ENCODE data around the gene GPC6.

Gene GPC6

GRCh38 chr13:93872786-93873347 is 646.3 kb downstream of the GPC6 start:
- no peak for DNase-seq

- DNase-seq: no peak
Measured at GRCh38 chr13:93875547-93875946, 648.9 kb downstream of the GPC6 start.

GRCh38 chr13:93876236-93876635 is 649.6 kb downstream of the GPC6 start:
- no peak for DNase-seq

- no peak for DNase-seq
Measured at GRCh38 chr13:93878675-93879074, 652.1 kb downstream of the GPC6 start.

GRCh38 chr13:93881411-93881810 is 654.8 kb downstream of the GPC6 start:
- DNase-seq: no peak

- DNase-seq: no peak
Measured at GRCh38 chr13:93882086-93882651, 655.6 kb downstream of the GPC6 start.

- DNase-seq: no peak
Measured at GRCh38 chr13:93889430-93889951, 662.9 kb downstream of the GPC6 start.

GRCh38 chr13:93899981-93900380 is 673.4 kb downstream of the GPC6 start:
- DNase-seq: no peak

- DNase-seq: no peak
Measured at GRCh38 chr13:93900731-93901130, 674.1 kb downstream of the GPC6 start.

GRCh38 chr13:93903909-93904308 is 677.3 kb downstream of the GPC6 start:
- DNase-seq: peak; percentile 66

GRCh38 chr13:93915269-93915809 is 688.7 kb downstream of the GPC6 start:
- no peak for DNase-seq

- DNase-seq: no peak
Measured at GRCh38 chr13:93922063-93922855, 695.7 kb downstream of the GPC6 start.

- DNase-seq: no peak
Measured at GRCh38 chr13:93925990-93926389, 699.4 kb downstream of the GPC6 start.

GRCh38 chr13:93926425-93926824 is 699.8 kb downstream of the GPC6 start:
- DNase-seq: no peak

GRCh38 chr13:93927431-93927830 is 700.8 kb downstream of the GPC6 start:
- no peak for DNase-seq

- DNase-seq: no peak
Measured at GRCh38 chr13:93932901-93933300, 706.3 kb downstream of the GPC6 start.

GRCh38 chr13:93936901-93937300 is 710.3 kb downstream of the GPC6 start:
- DNase-seq: peak; percentile 95

- DNase-seq: no peak
Measured at GRCh38 chr13:93941444-93941843, 714.8 kb downstream of the GPC6 start.

- DNase-seq: no peak
Measured at GRCh38 chr13:93942016-93942415, 715.4 kb downstream of the GPC6 start.

GRCh38 chr13:93945621-93946020 is 719.0 kb downstream of the GPC6 start:
- DNase-seq: no peak

GRCh38 chr13:93946994-93947393 is 720.4 kb downstream of the GPC6 start:
- no peak for DNase-seq

GRCh38 chr13:93947651-93948050 is 721.0 kb downstream of the GPC6 start:
- no peak for DNase-seq

- DNase-seq: no peak
Measured at GRCh38 chr13:93948162-93948922, 721.7 kb downstream of the GPC6 start.

Data from eye (tissue), 1 donor.